ENCODE results near the gene GRK5. TPM values are rescaled to one million over a fixed set of nuclear protein-coding genes. Genes with fewer than 3 reads are reported as not detected.
A peak's percentile ranks its signal among the peaks of the same experiment; 100 is the strongest.

Gene GRK5
- total and polyA plus RNA-seq, 9 of the 15 experiments (the other 6 are each of a cell fraction or from before 2014, with no cell fraction given), result 0.46 to 0.83 (median 0.67) TPM; not detected in 2

DNA sequence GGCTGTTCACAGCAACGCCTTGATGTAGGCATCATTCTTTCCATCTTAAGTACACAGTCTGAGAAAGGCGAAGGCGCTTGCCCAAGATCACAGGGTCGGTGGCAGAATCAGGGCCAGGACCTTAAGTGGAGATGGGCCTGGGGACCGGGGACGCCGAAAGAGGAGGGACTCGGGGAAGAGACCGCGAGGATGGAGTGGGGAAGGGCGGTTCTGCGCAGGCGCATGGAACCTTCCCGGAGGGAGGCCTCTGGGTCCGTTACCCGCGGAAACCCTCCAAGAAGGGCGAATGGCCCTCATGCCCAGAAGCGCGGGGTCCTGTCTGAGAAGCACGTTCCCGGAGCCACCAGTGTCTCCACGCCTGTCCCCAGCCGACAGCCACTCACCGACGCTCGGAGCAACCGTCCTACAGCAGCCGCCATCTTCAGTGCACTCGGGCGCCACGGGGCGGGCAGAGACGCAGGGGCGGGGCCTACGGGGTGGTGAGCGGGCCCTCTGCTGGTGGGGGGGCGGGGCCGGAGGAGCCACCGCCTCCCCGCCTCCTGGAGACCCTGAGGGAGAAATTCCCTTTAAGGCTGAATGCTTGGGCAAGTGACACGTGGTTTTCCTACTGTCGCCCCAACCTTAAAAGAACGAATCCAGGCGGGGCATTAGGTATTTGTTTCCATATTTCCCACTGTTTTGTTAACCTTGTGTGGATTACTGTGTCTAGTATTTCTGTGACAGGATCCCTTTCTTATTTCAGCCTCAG lies 28.8 kb upstream of the GRK5 start, which contains the start of gene PRDX3 (continued):
- no peak for TF ChIP-seq JUN (IDR thresholded peaks at IDR 0.05; ENCODE audit: borderline replicate concordance, low read depth, low read length)
- TF ChIP-seq JUN (CRISPR knock-in tag; IDR thresholded peaks at IDR 0.05; ENCODE audit: borderline replicate concordance), result no peak
- no peak for TF ChIP-seq ARHGAP35 (IDR thresholded peaks at IDR 0.05; ENCODE audit: partially characterized antibody)
- no peak for TF ChIP-seq RUNX1 (IDR thresholded peaks at IDR 0.05; ENCODE audit: low read depth)
- TF ChIP-seq E2F3 (CRISPR knock-in tag; IDR thresholded peaks at IDR 0.05), result no peak
- TF ChIP-seq FOXJ2 (tag; IDR thresholded peaks at IDR 0.05), result no peak
- TF ChIP-seq MEF2A (IDR thresholded peaks at IDR 0.05; ENCODE audit: control insufficient read depth, low read depth, low read length), result no peak
- no peak for TF ChIP-seq ARID1B (IDR thresholded peaks at IDR 0.05)
- TF ChIP-seq, protein P1, sequence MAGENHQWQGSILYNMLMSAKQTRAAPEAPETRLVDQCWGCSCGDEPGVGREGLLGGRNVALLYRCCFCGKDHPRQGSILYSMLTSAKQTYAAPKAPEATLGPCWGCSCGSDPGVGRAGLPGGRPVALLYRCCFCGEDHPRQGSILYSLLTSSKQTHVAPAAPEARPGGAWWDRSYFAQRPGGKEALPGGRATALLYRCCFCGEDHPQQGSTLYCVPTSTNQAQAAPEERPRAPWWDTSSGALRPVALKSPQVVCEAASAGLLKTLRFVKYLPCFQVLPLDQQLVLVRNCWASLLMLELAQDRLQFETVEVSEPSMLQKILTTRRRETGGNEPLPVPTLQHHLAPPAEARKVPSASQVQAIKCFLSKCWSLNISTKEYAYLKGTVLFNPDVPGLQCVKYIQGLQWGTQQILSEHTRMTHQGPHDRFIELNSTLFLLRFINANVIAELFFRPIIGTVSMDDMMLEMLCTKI (IDR thresholded peaks at IDR 0.05; ENCODE audit: partially characterized antibody), result no peak
- TF ChIP-seq, protein P2, sequence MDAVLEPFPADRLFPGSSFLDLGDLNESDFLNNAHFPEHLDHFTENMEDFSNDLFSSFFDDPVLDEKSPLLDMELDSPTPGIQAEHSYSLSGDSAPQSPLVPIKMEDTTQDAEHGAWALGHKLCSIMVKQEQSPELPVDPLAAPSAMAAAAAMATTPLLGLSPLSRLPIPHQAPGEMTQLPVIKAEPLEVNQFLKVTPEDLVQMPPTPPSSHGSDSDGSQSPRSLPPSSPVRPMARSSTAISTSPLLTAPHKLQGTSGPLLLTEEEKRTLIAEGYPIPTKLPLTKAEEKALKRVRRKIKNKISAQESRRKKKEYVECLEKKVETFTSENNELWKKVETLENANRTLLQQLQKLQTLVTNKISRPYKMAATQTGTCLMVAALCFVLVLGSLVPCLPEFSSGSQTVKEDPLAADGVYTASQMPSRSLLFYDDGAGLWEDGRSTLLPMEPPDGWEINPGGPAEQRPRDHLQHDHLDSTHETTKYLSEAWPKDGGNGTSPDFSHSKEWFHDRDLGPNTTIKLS (IDR thresholded peaks at IDR 0.05; ENCODE audit: borderline replicate concordance, low read depth), result no peak
- TF ChIP-seq, protein P3, sequence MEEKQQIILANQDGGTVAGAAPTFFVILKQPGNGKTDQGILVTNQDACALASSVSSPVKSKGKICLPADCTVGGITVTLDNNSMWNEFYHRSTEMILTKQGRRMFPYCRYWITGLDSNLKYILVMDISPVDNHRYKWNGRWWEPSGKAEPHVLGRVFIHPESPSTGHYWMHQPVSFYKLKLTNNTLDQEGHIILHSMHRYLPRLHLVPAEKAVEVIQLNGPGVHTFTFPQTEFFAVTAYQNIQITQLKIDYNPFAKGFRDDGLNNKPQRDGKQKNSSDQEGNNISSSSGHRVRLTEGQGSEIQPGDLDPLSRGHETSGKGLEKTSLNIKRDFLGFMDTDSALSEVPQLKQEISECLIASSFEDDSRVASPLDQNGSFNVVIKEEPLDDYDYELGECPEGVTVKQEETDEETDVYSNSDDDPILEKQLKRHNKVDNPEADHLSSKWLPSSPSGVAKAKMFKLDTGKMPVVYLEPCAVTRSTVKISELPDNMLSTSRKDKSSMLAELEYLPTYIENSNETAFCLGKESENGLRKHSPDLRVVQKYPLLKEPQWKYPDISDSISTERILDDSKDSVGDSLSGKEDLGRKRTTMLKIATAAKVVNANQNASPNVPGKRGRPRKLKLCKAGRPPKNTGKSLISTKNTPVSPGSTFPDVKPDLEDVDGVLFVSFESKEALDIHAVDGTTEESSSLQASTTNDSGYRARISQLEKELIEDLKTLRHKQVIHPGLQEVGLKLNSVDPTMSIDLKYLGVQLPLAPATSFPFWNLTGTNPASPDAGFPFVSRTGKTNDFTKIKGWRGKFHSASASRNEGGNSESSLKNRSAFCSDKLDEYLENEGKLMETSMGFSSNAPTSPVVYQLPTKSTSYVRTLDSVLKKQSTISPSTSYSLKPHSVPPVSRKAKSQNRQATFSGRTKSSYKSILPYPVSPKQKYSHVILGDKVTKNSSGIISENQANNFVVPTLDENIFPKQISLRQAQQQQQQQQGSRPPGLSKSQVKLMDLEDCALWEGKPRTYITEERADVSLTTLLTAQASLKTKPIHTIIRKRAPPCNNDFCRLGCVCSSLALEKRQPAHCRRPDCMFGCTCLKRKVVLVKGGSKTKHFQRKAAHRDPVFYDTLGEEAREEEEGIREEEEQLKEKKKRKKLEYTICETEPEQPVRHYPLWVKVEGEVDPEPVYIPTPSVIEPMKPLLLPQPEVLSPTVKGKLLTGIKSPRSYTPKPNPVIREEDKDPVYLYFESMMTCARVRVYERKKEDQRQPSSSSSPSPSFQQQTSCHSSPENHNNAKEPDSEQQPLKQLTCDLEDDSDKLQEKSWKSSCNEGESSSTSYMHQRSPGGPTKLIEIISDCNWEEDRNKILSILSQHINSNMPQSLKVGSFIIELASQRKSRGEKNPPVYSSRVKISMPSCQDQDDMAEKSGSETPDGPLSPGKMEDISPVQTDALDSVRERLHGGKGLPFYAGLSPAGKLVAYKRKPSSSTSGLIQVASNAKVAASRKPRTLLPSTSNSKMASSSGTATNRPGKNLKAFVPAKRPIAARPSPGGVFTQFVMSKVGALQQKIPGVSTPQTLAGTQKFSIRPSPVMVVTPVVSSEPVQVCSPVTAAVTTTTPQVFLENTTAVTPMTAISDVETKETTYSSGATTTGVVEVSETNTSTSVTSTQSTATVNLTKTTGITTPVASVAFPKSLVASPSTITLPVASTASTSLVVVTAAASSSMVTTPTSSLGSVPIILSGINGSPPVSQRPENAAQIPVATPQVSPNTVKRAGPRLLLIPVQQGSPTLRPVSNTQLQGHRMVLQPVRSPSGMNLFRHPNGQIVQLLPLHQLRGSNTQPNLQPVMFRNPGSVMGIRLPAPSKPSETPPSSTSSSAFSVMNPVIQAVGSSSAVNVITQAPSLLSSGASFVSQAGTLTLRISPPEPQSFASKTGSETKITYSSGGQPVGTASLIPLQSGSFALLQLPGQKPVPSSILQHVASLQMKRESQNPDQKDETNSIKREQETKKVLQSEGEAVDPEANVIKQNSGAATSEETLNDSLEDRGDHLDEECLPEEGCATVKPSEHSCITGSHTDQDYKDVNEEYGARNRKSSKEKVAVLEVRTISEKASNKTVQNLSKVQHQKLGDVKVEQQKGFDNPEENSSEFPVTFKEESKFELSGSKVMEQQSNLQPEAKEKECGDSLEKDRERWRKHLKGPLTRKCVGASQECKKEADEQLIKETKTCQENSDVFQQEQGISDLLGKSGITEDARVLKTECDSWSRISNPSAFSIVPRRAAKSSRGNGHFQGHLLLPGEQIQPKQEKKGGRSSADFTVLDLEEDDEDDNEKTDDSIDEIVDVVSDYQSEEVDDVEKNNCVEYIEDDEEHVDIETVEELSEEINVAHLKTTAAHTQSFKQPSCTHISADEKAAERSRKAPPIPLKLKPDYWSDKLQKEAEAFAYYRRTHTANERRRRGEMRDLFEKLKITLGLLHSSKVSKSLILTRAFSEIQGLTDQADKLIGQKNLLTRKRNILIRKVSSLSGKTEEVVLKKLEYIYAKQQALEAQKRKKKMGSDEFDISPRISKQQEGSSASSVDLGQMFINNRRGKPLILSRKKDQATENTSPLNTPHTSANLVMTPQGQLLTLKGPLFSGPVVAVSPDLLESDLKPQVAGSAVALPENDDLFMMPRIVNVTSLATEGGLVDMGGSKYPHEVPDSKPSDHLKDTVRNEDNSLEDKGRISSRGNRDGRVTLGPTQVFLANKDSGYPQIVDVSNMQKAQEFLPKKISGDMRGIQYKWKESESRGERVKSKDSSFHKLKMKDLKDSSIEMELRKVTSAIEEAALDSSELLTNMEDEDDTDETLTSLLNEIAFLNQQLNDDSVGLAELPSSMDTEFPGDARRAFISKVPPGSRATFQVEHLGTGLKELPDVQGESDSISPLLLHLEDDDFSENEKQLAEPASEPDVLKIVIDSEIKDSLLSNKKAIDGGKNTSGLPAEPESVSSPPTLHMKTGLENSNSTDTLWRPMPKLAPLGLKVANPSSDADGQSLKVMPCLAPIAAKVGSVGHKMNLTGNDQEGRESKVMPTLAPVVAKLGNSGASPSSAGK (IDR thresholded peaks at IDR 0.05), result peak; percentile 16; the same call in 1 of the 2 replicates
- no peak for TF ChIP-seq MYNN (IDR thresholded peaks at IDR 0.05)
- no peak for TF ChIP-seq MYNN (CRISPR knock-in tag; IDR thresholded peaks at IDR 0.05)
- TF ChIP-seq HCFC1 (IDR thresholded peaks at IDR 0.05; ENCODE audit: low read depth, low read length), result peak; percentile 37; the same call in 1 of the 2 replicates
- TF ChIP-seq CHD2 (IDR thresholded peaks at IDR 0.05; ENCODE audit: low read depth, low read length), result no peak

Data from K562 (cell line).